ENCODE results near the gene GLB1L2. TPM values are rescaled to one million over a fixed set of nuclear protein-coding genes. Genes with fewer than 3 reads are reported as not detected.

GLB1L2 gene
- total RNA-seq, 1 experiment from 2014 or later: 19.0 TPM

DNA sequence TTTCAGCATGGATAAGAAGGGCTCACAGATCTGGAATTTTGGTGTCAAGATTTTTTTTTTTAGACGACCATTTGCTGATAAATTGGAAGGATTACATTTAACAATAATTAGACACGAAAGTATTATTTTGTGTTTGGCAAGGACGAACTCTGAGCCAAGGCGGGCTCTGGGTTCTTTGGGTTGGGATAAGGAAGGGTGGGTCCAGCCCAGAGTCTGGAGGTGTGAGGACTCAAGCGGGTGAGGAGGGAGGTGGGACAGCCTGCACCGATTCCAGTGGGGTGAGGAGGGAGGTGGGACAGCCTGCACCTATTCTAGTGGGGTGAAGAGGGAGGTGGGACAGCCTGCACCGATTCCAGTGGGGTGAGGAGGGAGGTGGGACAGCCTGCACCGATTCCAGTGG, 76.1 kb downstream of the GLB1L2 start:
- CTCF ChIA-PET: no interaction called here
- Mint-ChIP-seq H3K27ac (ENCODE audit: unreplicated experiment) (no peak overlapping the region), H3K27me3 (ENCODE audit: unreplicated experiment) (peaks cover 71% of the 10 kb centered on the region), H3K4me1 (ENCODE audit: low read depth, unreplicated experiment) (no peaks in the 10 kb centered on the region), H3K36me3 (ENCODE audit: insufficient read depth, unreplicated experiment) (no peaks in the 10 kb centered on the region), H3K9me3 (ENCODE audit: low read depth, unreplicated experiment) (no peaks in the 10 kb centered on the region), H3K4me3 (ENCODE audit: low read depth, unreplicated experiment) (no peak overlapping the region)
- no peak for DNase-seq
- intact Hi-C loops (cut with micrococcal nuclease; ENCODE audit: unreplicated experiment): no loop called here
- BruUV-seq (replicated peaks): no TSS peak
- TF ChIP-seq, protein P1, sequence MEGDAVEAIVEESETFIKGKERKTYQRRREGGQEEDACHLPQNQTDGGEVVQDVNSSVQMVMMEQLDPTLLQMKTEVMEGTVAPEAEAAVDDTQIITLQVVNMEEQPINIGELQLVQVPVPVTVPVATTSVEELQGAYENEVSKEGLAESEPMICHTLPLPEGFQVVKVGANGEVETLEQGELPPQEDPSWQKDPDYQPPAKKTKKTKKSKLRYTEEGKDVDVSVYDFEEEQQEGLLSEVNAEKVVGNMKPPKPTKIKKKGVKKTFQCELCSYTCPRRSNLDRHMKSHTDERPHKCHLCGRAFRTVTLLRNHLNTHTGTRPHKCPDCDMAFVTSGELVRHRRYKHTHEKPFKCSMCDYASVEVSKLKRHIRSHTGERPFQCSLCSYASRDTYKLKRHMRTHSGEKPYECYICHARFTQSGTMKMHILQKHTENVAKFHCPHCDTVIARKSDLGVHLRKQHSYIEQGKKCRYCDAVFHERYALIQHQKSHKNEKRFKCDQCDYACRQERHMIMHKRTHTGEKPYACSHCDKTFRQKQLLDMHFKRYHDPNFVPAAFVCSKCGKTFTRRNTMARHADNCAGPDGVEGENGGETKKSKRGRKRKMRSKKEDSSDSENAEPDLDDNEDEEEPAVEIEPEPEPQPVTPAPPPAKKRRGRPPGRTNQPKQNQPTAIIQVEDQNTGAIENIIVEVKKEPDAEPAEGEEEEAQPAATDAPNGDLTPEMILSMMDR (IDR thresholded peaks at IDR 0.05; ENCODE audit: unreplicated experiment): no peak

DNA sequence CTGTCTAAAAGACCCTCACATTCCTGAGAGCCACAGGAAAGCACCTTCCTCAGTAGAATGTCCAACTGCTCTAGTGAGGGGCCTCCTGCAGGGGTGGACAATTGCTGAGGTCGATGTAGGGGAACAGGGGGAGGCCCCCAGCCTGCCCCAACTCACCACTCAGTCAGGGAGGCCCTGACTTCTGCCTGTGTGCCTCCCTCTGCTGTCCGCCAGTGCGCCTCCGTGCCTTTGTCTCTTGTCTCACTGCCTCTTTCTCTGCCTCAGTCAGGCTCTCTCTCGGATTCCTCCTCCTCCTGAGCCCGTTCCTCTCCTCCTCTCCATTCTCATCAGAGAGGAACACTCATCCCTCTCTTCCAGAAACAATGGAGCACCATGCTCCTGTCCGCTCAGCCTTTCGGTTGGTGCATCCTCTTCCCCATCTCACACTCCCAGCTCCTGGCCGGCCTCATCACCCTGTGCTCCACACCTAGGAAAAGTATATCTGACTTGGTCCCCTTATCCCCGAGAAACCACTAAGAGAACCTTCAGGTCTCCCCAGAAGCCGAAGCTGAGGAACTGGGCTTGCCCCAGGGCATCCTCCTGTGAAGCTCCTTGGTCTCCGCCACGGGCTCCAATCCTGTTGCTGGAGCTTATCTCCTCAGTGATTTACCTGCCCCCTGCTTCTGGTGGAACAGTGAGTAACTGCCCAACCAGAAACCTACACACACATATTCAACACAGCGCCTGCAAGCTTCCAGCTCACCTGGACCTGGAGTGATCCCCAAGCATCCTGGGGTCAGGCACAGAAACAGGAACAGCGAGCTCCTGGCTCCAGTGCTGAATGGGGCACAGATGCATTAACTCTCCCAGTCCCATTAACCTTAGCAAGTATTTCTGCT, 78.0 kb downstream of the GLB1L2 start:
- H3K4me1 Mint-ChIP-seq (ENCODE audit: low read depth, unreplicated experiment): no peaks in the 10 kb centered on the region
- no peaks in the 10 kb centered on the region for H3K9me3 Mint-ChIP-seq (ENCODE audit: low read depth, unreplicated experiment)
- no peak for DNase-seq
- no peak overlapping the region for H3K4me3 Mint-ChIP-seq (ENCODE audit: low read depth, unreplicated experiment)
- TF ChIP-seq, protein P1 (IDR thresholded peaks at IDR 0.05; ENCODE audit: unreplicated experiment): no peak
- H3K36me3 Mint-ChIP-seq (ENCODE audit: insufficient read depth, unreplicated experiment): no peaks in the 10 kb centered on the region
- BruUV-seq (replicated peaks): no TSS peak
- peaks cover 81% of the 10 kb centered on the region for H3K27me3 Mint-ChIP-seq (ENCODE audit: unreplicated experiment)
- CTCF ChIA-PET: no interaction called here
- intact Hi-C loops (cut with micrococcal nuclease; ENCODE audit: unreplicated experiment): no loop called here
- H3K27ac Mint-ChIP-seq (ENCODE audit: unreplicated experiment): no peak overlapping the region

DNA sequence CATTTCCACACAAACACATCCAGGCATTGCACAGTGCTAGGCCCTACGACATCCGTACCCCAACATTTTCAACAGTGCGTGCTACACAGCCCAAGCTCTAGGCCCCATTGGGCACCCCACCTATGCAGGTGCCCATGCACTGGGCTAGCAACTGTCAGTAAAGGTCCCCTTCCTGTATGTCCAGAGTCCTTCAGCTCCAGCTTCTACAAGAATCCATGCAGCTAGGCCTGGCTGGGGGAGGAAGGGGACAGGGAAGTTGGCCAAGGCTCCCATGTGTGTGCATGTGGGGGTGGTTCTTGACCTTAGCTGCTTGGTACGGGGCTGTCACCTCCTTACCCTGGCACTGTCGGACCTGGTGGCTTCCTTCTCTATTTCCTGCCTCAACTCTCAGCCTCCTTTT, 79.0 kb downstream of the GLB1L2 start:
- Mint-ChIP-seq H3K4me1 (ENCODE audit: low read depth, unreplicated experiment) (no peaks in the 10 kb centered on the region), H3K9me3 (ENCODE audit: low read depth, unreplicated experiment) (no peaks in the 10 kb centered on the region), H3K36me3 (ENCODE audit: insufficient read depth, unreplicated experiment) (no peaks in the 10 kb centered on the region), H3K4me3 (ENCODE audit: low read depth, unreplicated experiment) (no peak overlapping the region), H3K27ac (ENCODE audit: unreplicated experiment) (no peak overlapping the region), H3K27me3 (ENCODE audit: unreplicated experiment) (peaks cover 81% of the 10 kb centered on the region)
- no TSS peak for BruUV-seq (replicated peaks)
- intact Hi-C loops (cut with micrococcal nuclease; ENCODE audit: unreplicated experiment): no loop called here
- TF ChIP-seq, protein P1 (IDR thresholded peaks at IDR 0.05; ENCODE audit: unreplicated experiment): no peak
- CTCF ChIA-PET: no interaction called here
- DNase-seq: no peak

DNA sequence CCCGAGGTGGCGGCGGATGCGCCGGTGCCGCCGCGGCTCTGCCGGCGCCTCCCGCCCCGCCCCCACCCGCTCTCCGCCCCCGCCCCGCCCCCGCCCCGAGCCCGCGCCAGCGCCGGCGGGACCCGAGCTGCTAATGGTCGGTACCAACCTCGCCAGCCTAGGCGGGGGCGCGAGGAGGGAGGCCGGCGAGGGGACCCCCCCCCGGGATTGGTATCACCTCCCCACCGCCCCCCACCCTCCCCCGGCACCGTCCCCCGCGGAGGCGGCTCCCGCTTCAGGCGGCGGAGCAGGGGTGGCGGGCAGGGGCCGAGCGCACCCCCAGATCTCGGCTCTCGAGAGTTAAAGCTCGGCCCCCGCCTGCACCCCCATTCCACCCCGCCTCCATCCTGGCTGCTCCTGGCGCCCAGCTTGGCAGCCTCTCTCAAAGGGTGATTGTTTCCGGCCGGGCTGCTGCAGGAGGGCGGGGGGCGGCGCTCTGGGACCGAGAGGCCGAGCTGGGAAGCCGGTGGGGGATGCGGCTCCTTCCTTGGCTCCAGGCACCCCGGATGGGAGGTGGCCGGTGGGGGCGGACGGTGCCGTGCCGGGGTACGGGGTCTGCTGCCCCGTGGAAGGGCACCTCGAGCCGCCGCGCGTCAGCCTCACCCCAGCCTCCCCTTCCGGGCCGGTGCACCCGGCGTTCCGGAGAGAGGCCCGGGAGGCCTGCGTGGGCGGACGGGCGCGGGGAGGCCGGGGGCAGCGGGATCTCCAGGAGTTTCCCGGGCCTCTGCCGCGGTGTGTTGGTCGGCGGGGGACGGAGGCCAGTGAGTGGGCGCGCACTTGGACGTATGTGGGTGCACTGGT, 80.6 kb downstream of the GLB1L2 start, which contains the start of gene B3GAT1:
Gene B3GAT1 (minus strand): TSS at position 40 of the 840 bp plus-strand sequence. CDS start 24,583 bp downstream, outside the sequence.
- H3K4me1 Mint-ChIP-seq (ENCODE audit: low read depth, unreplicated experiment): no peaks in the 10 kb centered on the region
- peaks cover 4% of the 10 kb centered on the region for H3K9me3 Mint-ChIP-seq (ENCODE audit: low read depth, unreplicated experiment)
- H3K36me3 Mint-ChIP-seq (ENCODE audit: insufficient read depth, unreplicated experiment): no peaks in the 10 kb centered on the region
- CTCF ChIA-PET: no interaction called here
- peaks cover 81% of the 10 kb centered on the region for H3K27me3 Mint-ChIP-seq (ENCODE audit: unreplicated experiment)
- TF ChIP-seq, protein P1 (IDR thresholded peaks at IDR 0.05; ENCODE audit: unreplicated experiment): no peak
- H3K27ac Mint-ChIP-seq (ENCODE audit: unreplicated experiment): no peak within 1 kb of the TSS
- intact Hi-C loops (cut with micrococcal nuclease; ENCODE audit: unreplicated experiment): no loop called here
- H3K4me3 Mint-ChIP-seq (ENCODE audit: low read depth, unreplicated experiment): peak within 1 kb of the TSS; percentile 13
- no TSS peak for BruUV-seq (replicated peaks)
- peak; percentile 28 for DNase-seq

Measured in Calu3 (cell line).